ENCODE data around the gene MIPOL1.

DNA sequence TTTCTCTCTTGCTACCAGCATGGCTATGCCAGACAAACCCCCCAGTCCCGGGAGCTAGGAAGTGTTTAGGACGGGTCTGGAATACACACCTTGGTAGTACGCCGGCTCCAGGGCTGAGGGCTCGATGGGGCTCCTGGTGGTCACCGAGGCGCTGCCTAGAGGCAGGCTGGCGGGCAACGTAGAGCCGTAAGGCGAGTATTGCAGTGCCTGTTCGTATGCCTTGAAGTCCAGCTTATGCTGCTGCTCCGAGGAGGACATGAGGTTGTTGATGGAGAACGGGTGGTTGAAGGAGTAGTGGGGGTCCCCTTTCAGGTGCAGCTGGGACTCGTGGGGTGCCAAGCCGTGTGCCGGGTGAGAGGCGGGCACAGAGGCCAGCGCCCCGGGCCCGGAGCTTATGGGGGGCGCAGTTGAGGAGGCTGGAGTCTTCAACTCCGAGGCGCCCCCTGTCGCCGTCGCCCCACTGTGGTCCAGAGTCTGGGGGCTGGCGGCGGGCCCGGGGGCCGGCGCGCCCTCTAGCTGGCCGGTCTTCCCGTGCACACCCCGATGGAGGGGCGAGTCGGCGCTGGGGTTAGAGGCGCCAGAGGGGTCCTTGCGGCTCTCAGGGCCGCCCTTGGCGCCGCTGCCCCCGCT lies 393.7 kb downstream of the MIPOL1 start:
- TF ChIP-seq, protein P1, sequence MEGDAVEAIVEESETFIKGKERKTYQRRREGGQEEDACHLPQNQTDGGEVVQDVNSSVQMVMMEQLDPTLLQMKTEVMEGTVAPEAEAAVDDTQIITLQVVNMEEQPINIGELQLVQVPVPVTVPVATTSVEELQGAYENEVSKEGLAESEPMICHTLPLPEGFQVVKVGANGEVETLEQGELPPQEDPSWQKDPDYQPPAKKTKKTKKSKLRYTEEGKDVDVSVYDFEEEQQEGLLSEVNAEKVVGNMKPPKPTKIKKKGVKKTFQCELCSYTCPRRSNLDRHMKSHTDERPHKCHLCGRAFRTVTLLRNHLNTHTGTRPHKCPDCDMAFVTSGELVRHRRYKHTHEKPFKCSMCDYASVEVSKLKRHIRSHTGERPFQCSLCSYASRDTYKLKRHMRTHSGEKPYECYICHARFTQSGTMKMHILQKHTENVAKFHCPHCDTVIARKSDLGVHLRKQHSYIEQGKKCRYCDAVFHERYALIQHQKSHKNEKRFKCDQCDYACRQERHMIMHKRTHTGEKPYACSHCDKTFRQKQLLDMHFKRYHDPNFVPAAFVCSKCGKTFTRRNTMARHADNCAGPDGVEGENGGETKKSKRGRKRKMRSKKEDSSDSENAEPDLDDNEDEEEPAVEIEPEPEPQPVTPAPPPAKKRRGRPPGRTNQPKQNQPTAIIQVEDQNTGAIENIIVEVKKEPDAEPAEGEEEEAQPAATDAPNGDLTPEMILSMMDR (conservative IDR thresholded peaks at IDR 0.05; ENCODE audit: low read length): no peak
- no peak for TF ChIP-seq EZH2phosphoT487 (IDR thresholded peaks at IDR 0.05; ENCODE audit: borderline replicate concordance)
